ENCODE results near the gene NKIRAS2.
A peak's percentile ranks its signal among the peaks of the same experiment; 100 is the strongest.

The NKIRAS2 gene

DNA sequence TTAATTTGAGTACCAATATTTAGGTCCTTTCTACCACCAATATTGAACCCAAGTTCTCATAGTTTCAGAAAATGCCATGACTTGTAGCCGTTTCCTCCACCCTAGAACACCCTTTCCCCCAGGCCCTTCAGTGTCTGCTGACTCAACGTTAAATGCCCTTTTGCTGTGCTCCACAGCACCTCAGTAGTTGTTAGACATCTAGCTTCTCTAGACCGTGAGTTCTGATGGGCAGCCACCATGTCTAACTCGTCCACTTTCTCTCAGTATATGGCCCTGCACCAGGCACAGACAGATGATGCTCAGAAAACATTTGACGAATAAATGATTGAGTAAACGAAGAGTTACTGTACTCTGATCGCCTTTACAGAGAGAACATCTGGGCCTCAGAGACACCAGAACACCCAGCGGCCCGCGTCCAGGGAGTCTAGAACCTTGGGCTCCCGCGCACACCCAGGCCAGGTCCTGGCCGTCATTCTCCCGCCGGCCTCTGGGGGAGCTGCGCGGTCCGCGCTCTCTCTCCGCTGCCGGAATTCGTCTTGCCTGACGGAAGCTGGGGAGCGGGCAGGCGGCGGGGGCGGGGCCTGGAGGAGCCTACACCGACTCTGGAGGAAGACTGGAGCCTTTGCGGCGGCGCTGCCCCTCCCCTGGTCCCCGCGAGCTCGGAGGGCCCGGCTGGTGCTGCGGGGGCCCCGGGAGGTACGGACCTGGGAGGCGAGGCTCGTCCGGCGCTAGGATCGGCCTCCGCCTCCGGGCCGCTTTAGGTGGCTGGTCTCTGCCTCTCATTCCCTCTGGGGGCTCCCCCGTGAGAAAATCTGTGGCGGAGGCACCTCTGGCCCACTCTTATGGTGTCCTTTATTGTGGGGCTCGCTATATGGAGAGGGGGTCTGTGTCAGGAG lies at the start of gene NKIRAS2:
Gene NKIRAS2 (plus strand): TSS at position 582 of the 896 bp plus-strand sequence. CDS start 1,488 bp downstream, outside the sequence.
- DNase-seq (ENCODE audit: low read depth) = peak; percentile 94

DNA sequence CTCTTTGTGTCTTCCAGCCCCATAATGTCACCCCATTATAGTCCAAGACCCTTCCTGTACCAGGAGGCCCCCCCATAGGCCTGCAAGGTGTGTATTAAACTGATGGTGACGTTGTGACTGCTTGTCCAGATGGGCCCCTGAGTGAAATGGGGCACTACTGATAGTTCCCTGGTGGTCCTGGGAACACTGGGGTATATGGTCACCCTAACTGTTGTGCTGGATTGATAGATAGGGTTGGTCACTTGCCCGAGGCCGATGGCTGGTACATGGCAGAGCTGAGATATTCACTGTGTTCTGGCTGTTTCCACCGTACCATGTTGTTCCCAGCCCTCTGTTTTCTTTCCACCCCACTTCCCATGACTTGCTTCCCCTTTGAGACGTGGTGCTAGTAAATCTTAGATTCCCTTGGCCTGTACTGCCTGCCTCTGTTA lies 49.0 kb upstream of the NKIRAS2 start:
- DNase-seq (ENCODE audit: low read depth) = no peak

DNA sequence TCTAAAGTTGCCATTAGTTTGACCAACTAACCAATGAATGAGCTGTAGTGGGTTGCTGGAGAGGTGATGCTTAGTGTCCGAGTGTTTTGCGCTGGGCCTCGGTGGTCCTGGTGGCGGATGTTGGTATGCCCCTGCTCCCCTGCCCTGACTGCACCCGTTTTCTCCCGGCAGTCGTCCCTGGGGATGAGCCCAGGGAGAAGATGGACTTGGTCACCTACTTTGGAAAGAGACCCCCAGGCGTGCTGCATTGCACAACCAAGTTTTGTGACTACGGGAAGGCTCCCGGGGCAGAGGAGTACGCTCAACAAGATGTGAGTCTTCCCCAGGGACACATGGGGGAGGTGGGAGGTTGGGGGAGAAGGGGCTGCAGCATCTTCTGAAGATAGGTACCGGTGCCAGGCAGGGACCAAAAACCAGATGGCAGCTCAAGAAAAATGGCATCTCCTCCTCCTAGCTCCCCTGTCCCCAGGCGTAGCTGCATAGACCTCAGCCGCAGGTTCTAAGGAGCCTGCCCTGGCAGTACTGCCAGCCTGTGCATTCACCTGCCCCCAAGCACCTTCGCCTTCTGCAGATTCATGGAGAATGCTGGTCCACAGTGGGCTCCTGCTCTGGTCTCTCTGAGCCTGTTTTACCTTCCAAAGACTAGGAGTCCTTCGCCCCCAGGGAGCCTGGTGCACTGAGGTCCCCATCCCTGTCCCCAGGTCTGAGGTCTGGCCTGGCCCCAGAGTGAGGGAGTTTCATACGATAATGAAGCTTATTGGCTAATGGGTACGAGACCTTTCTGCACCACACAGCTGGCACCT lies 48.0 kb upstream of the NKIRAS2 start:
- no peak for DNase-seq (ENCODE audit: low read depth)

DNA sequence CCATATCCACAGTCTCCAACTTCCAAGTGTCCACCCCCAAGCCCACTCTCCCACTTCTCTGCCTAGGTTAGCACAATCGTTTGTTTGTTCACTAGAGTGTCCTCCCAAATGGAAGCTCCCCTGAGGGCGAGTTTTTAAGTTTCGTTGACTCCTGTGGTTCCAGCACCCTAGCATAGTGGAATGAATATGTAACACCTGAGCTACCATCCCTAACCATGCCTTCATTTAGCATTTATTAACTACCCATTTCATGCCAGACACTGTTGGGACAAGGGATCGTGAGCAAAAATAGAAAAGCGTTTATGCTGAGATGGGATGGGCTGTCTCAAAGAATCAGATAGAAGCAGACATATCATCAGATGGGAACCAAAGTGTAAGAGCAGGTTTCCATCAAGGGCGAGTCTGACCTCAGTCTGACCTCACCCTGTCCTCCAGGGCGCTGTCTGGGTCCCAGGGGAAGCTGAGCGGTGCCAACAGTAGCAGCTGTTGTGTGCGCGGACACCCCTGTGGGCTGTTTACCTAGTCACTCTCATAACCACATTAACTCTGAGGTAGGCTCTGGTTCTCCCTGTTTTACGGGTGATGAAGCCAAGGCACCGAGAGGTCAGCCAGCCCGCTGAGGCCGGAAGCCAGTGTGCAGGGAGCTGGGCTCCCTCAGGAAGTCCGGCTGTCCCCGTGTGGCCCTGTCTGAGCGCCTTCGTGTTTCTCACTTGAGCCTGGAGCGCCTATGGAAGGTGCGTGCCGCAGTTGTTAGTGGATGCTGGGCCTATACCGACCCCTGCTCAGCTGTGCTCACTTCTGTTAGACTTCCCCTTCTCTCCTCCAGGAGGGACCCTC lies 47.1 kb upstream of the NKIRAS2 start:
- peak; percentile 56 for DNase-seq (ENCODE audit: low read depth)

DNA sequence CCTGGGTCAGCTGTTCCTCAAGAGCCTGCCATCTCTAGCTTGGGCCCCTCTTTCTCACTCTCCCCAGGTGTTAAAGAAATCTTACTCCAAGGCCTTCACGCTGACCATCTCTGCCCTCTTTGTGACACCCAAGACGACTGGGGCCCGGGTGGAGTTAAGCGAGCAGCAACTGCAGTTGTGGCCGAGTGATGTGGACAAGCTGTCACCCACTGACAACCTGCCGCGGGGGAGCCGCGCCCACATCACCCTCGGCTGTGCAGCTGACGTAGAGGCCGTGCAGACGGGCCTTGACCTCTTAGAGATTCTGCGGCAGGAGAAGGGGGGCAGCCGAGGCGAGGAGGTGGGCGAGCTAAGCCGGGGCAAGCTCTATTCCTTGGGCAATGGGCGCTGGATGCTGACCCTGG lies 46.5 kb upstream of the NKIRAS2 start:
- no peak for DNase-seq (ENCODE audit: low read depth)

DNA sequence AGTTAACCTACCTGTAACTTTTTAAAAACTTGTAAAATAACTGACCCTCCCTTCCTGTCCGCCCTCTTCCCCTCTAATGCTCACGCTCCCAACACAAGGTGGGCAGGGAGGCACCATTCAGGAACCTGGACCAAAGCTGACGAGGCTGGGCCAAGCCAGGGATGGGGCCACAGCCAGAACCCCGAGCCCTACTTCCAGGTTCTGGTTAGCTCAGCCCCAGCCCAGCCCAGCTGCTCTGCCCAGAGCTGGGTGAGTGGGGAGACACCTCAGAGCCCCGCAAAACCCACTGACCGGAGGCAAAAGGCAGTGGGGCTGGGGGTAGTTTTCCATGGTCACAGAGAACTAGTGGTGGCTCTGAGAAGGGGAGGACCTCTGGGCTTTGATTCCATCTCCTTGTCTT lies 45.9 kb upstream of the NKIRAS2 start:
- no peak for DNase-seq (ENCODE audit: low read depth)

DNA sequence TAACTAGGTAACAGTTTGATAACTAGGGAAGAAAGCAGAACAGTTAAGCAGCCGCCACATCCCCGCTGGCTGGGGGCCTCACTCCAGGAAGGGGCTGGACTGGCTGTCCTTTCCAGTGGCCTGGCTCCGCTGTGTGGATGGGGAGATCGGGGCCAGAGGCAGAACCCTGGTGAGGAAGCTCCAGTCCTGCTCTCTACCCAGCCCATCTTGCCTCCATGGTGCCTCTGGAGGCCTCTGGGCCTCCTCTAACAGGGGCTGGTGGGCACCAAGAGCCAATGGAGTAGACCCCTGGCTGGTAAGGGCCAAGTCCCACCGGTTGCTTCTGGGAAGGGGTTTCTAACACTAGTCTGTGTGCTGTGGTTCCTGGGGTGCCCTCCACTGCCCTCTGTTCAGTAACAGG lies 45.2 kb upstream of the NKIRAS2 start:
- no peak for DNase-seq (ENCODE audit: low read depth)

DNA sequence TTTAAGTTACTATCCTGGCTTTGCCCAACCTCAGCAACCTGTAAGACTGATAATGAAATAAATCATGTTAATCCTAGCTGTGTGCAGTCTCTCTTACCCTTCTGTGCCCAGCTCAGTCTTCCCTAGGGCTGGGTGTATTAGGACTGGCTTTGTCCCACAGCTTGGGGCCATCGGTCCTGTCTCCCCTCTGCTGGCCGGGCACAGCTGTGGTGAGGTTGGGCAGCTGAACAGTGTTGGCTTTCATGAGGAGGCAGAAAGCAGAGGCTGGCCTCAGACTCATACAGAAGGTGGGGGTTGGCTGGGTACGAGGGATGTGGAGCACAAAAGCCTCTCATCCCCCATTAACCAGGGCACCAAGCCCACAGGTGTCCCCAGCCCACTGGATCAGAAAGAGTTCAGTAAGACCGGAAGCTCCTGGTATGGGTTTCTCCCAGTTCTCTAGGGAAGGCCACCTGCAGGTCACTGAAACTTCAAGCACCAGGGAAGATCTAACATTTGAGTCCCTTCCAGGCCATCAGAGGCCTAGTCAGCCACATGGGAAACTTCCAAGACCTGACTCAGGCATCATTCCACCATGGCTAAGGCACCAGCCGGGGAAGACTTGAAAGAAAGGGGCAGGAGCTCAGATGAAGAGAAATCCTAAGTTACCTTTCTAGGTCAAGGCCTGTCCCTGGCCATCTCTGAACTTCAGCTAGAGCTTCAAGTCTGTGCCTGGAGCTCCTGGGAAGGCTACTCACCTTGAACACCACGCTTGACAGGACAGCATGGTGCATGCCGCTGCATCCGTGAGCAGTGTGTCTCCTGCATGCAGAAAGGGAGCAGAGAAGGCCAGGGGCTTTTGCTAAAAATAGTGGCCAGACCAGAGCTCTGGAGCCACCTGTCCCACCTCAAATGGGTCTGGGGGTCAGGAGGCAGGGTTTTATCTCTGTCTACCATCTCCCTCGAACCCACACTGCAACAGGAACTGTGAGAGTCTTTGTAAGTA lies 44.5 kb upstream of the NKIRAS2 start:
- DNase-seq (ENCODE audit: low read depth) = no peak

DNA sequence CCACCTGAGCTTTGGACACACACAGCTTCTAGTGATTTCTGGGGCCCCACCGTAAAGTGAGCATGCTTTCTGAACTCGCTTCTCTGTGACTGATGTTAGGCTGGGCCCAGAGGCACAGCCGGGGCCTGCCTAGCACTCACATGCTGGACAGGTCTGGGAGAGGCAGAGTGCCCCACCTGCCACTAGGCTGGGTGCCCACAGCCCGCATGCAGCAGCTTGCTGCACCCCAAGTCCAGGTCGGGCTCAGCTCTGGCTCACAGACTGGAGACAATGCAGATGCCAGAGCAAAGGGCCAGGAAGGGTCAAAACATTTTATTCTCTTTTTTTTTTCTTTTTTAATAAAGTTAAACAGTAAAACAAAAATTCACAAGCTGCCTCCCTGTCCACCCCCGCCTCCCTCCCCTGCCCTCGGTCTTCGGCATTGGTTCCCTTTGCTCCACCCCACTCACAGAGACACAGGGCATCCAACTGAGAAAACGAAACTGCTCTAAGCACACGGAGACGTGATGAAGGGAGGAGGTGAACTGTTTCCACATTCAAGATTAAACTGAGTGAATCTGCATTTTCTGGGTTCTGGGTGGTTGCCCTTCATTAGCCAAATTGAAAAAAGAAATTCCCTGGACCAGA lies 43.6 kb upstream of the NKIRAS2 start:
- DNase-seq (ENCODE audit: low read depth) = no peak

DNA sequence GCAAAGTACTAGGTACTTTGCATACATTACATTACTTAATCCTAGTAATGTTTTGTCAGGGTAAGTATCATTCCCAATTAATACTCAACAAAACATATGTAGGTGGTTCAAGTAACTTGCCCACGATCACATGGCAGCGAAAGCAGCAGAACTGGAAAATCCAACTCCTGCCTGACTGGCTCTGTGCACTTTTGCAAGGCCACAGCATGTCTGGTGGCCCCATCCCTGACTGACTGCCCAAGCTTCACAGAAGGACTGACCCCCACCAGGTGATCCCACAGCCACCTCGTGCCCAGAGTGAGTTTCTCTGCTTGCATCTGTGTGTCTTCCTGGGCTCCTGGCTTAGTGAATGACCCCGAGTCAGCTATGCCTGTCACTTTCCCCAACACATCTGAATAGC lies 41.9 kb upstream of the NKIRAS2 start:
- DNase-seq (ENCODE audit: low read depth) = no peak

DNA sequence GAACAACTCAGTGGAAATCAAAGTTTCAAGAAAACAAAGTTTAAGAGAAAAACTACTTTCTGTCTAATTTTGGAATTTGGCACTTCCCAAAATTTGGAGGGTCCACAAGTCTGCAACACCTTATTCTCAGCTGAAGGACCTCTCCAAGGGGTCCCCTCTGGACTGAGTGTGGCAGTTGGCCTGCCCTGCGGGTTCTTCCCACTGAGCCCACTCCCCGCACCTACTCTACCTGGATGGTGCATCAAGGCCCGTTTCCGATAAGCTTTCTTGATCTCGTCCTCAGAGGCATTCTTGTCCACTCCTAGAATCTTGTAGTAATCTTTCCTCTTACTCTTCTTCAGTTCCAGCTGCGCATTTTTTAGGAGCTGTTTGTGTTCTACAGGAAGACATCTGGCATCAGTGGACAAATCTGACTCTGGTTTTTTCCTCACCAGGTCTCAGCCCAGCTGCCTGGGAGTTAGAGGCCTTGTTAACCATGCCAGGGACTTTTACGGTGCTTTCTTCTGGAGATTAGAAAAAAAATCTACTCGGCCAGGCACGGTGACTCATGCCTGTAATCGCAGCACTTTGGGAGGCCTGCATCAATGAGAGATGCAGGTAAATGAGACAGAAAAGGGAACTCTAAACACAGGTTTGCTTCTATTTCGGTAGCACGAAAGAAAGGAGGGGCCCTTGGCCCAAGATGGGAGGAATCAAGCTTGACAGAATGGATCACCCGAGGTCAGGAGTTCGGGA lies 37.7 kb upstream of the NKIRAS2 start:
- peak; percentile 64 for DNase-seq (ENCODE audit: low read depth)

DNA sequence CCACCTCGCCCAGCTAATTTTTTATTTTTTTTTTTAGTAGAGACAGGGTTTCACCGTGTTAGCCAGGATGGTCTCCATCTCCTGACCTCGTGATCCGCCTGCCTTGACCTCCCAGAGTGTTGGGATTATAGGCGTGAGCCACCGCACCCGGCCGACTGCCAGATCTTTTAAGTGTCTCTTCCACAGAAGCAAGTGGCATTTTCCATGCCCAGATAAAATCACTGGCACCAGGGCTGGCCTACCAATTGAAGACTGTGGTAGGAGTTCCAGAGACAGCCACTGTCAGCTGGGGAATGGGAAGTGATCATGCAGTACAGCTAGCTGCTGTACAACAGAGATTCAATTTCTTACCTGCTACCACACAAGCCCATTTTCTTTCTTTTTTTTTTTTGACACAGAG lies 35.4 kb upstream of the NKIRAS2 start:
- no peak for DNase-seq (ENCODE audit: low read depth)

DNA sequence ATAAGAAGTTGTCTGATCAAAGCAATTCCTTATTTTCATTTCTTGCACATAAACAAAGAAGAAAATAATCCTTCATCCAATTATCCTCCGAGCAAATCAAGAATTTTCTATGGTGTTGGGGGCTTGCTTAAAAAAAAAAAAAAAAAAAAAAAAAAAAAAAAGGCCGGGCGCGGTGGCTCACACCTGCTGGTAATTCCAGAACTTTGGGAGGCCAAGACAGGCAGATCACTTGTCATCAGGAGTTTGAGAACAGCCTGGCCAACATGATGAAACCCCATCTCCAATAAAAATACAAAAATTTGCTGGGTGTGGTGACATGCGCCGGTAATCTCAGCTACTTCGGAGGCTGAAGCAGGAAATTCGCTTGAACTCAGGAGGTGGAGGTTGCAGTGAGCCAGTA lies 34.0 kb upstream of the NKIRAS2 start:
- DNase-seq (ENCODE audit: low read depth) = no peak

DNA sequence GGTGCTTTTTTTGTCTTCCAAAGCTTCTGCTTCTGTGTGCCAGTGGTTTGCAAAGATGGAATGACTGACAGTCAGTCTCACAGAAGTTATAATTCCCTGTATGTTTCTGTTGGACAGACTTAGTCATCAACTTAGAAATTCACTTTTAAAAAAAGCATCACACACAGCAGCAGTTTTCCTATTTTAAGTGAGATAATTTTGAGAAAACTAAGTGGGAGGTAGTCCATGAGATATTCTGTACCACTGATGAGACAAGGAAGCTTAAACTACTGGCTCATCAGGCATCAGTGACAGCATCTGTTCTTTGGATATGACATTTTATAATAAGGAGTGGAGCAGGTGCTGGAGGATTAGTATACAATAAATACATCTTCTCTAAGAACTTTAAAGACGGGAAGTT lies 33.3 kb upstream of the NKIRAS2 start:
- DNase-seq (ENCODE audit: low read depth) = no peak

DNA sequence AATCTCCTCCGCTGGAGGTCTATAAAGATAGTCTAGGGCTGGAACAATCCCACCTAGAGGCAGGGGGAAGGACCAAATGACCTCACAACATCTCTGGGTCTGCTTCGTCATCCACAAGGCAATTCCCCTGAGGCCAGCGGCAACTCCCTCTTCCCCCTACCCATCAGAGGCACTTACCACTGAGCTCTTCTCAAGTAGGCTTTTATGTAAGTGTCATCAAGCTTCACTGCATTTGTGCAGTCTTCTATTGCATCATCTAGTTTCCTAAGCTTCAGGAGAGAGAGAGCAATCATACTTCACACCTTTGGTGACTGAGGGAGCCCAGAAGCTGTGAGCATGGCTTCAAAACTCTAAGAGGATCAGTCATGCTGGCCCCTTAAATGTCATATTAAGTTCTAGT lies 32.2 kb upstream of the NKIRAS2 start:
- DNase-seq (ENCODE audit: low read depth) = no peak

DNA sequence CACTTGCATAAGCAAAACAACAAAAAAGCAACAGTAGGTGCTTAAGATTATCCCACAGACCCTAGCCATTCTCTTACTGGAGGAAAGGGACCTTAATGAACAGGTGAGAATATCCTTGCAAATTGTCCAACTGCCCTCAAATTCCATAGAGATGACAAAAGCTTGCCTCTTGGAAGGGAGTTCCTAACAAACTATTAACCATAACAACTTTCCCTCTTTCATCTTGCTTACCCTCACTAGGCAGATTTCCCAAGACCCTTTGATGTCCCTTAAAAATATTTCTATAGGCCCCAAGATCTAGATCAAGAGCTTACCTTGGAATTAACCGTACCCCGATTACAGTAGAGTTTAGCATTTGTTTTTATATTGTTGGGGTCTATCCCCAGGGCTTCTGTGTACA lies 31.5 kb upstream of the NKIRAS2 start:
- DNase-seq (ENCODE audit: low read depth) = no peak

DNA sequence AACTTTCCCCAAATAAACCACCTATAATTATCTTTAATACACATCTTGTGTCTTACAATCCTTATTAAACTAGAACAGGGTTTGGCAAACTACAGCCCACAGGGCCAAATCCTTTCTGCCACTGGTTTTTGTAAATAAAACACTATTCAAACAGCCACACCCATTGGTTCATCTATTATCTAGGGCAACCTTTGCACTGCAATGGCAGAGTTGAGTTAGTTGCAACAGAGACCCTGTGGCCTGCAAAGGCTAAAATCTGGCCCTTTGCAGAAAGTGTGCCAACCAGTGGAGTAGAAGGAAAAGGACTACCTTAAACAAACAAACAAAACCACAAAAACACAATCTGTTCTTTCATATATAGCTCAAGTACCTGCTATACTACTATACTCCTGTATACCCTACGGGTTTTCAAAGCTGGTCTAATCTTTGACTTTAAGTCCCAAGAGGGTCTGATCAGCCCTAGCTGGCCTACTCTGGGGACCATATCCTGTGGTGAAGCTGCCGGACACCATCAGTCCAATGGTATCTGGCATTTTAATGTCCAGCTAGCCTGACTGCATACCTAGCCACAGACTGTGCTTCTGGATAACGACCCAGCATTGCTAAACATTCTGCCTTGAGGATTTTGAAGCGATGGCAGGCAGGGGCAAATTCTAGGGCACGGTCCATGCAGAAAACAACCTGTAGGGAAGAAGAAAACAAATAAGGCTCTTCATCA lies 30.0 kb upstream of the NKIRAS2 start:
- no peak for DNase-seq (ENCODE audit: low read depth)

DNA sequence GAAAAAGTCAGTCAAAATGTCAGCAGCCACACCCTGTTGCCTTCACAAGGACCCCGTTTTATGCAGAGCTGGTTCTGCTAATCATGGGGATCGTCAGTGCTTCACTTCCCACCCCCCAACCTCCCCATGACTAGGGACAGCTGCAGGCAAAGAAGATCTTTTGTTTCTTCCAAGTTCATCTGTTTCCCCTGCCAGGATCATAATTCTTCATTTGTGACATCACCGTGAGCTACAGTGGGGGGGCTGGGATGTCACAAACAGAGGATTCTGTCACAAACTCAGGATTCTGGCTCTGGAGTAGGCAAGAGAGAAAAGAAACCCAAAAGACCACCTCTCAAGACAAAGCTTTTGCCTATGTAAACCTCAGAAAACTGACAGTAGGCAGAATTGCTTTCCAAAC lies 27.3 kb upstream of the NKIRAS2 start:
- DNase-seq (ENCODE audit: low read depth) = no peak

DNA sequence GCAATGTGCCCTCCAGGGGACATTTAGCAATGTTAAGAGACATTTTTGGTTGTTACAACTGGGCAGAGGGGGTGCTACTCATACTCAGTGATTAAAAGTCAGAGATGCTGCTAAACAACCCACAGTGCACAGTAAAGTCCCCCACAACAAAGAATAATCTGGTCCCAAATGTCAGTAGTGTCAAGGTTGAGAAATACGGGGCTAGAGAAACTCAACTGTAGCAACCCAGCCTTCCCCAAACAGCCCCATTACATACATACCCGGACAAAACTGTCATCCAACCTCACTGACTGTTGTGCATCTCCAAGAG lies 23.1 kb upstream of the NKIRAS2 start:
- DNase-seq (ENCODE audit: low read depth) = no peak
